ENCODE results near the gene TAPT1.

GRCh38 chr4:16168144-16168543, 58.1 kb downstream of the TAPT1 start:
- TF ChIP-seq POLR2AphosphoS5 (IDR thresholded peaks at IDR 0.05; ENCODE audit: low read depth, low read length) (no peak), REST (IDR thresholded peaks at IDR 0.05; ENCODE audit: insufficient read depth in 1 of 2, low read depth in 2 of 2, low read length in 2 of 2) (no peak)

Measured in PFSK-1 (cell line).